ES-I3 (cell line): Measurements from ENCODE around the gene FAM151A.

Source experiments
- H3K36me3 ChIP-seq: 2 replicates; pipeline ENCODE4 v1.6.1; 2013; ENCODE audit warnings: mild to moderate bottlenecking, low read length, control low read depth, moderate library complexity; ENCODE audit not compliant: insufficient read depth
- H3K4me1 ChIP-seq: 2 replicates; pipeline ENCODE4 v1.6.1; 2013; ENCODE audit warnings: mild to moderate bottlenecking, control low read depth, low read length; ENCODE audit not compliant: insufficient read depth
- H3K9ac ChIP-seq: 2 replicates; pipeline ENCODE4 v1.6.1; 2013; ENCODE audit warnings: low read depth, mild to moderate bottlenecking, low read length, moderate library complexity
- H3K9me3 ChIP-seq: 2 replicates; pipeline ENCODE4 v1.6.1; 2013; ENCODE audit warnings: mild to moderate bottlenecking, low read length, moderate library complexity; ENCODE audit not compliant: control insufficient read depth, insufficient read depth

Gene FAM151A

GRCh38 chr1:54569339-54569738 lies 54.0 kb downstream of the FAM151A start:
- H3K9me3 ChIP-seq, result no peaks in the 10 kb centered on the region
- no peak overlapping the region; the same call in 1 of the 2 replicates for H3K9ac ChIP-seq
- peaks cover 36% of the 10 kb centered on the region for H3K4me1 ChIP-seq
- no peaks in the 10 kb centered on the region for H3K36me3 ChIP-seq

GRCh38 chr1:54567961-54568360 lies 55.4 kb downstream of the FAM151A start:
- H3K36me3 ChIP-seq, result no peaks in the 10 kb centered on the region
- H3K9ac ChIP-seq, result no peak overlapping the region
- no peaks in the 10 kb centered on the region for H3K9me3 ChIP-seq
- H3K4me1 ChIP-seq, result peaks cover 39% of the 10 kb centered on the region

DNA sequence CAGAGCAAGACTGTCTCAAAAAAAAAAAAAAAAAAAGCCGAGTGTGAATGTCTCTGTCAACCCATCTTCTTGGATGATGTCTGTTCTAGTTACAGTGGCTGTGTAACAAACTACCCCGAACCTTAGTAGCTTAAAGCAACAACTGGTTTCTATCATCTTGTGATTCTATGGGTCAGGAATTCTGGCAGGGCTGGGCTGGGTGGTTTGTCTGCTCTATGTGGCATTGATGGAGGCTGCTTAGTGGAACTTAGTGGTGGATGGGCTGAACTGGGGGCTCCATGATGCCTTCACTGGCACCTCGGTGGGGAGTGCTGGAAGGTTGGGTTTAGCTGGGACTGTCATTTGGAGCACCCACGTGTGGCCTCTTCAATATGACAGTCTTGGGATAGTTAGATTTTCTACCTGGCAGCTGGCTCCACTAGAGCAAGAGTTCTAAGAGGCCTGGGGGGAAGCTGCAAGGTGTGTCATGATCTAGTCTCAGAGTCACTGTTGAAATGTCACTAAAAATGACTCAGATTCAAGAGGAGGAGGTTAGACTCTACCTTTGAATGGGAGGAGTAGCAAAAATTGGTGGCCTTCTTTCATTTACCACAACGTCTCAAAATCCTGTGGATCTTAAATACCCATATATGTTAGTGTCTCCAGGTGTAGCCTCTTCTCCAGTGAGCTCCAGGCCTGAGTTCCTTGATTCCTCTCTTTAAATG lies 56.7 kb downstream of the FAM151A start:
- Histone ChIP-seq H3K9ac (no peak overlapping the region), H3K9me3 (no peaks in the 10 kb centered on the region)

GRCh38 chr1:54565113-54565501 lies 58.2 kb downstream of the FAM151A start:
- Histone ChIP-seq H3K36me3 (no peaks in the 10 kb centered on the region), H3K9ac (no peak overlapping the region), H3K4me1 (peaks cover 15% of the 10 kb centered on the region), H3K9me3 (no peaks in the 10 kb centered on the region)

More for the DNA sequence above, 56.7 kb downstream of the FAM151A start:
- Histone ChIP-seq H3K36me3 (no peaks in the 10 kb centered on the region), H3K4me1 (peaks cover 25% of the 10 kb centered on the region)

GRCh38 chr1:54564312-54565112 lies 58.8 kb downstream of the FAM151A start:
- Histone ChIP-seq H3K36me3 (no peaks in the 10 kb centered on the region), H3K4me1 (peaks cover 9% of the 10 kb centered on the region), H3K9ac (no peak overlapping the region), H3K9me3 (no peaks in the 10 kb centered on the region)

DNA sequence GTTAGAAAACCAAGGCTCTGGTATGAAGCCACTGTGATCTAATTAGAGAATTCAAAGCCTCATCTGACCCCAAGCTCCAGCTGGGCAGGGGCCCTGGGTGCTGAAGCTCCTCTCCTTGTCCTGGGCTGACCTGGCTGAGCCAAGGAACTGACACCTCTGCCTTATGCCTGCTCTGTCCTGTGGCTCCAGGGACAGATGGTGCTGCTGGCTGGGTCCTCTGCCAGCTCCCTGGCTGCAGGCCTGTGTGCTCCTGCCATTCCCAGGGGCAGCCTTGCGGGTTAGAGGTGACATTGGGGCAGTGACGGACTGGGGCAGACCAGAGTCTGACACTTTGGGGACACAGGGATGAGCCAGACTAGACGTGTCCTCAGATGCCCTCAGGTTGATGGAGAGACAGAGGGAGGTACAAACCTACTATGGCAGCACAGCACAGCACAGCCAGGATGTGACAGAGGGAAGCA lies 63.5 kb downstream of the FAM151A start:
- H3K4me1 ChIP-seq, result 0 out of 2 replicates have a peak, but pooled peaks cover 3% of the 10 kb centered on the region
- no peaks in the 10 kb centered on the region for H3K36me3 ChIP-seq
- H3K9me3 ChIP-seq, result no peaks in the 10 kb centered on the region
- H3K9ac ChIP-seq, result no peak overlapping the region
